KMS-11 (cell line): ENCODE data around the gene CSMD2.

Experiments
- H2AFZ ChIP-seq: fragments of 200-600 bp; sonication (generic); 2 replicates; pipeline ENCODE4 v1.6.1; 2016; ENCODE audit warnings: antibody characterized with exemption, mixed run types, low read depth
- H3K27ac ChIP-seq: fragments of 200-600 bp; sonication (generic); 2 replicates; pipeline ENCODE4 v1.6.1; 2016; ENCODE audit warnings: mild to moderate bottlenecking, mixed run types
- H3K27me3 ChIP-seq: fragments of 200-600 bp; sonication (generic); 2 replicates; pipeline ENCODE4 v1.6.1; 2017; ENCODE audit warnings: mild to moderate bottlenecking, low read depth, mixed run types, moderate library complexity; ENCODE audit not compliant: insufficient read depth
- H3K36me3 ChIP-seq: fragments of 200-600 bp; sonication (generic); 2 replicates; pipeline ENCODE4 v1.6.1; 2017; ENCODE audit warnings: mild to moderate bottlenecking, mixed run types; ENCODE audit not compliant: insufficient read depth
- H3K4me1 ChIP-seq: fragments of 200-600 bp; sonication (generic); 2 replicates; pipeline ENCODE4 v1.6.1; 2016; ENCODE audit warnings: mild to moderate bottlenecking, low read depth, mixed run types; ENCODE audit not compliant: poor library complexity, severe bottlenecking
- H3K4me2 ChIP-seq: fragments of 200-600 bp; sonication (generic); 2 replicates; pipeline ENCODE4 v1.7.0; 2016; ENCODE audit warnings: mild to moderate bottlenecking, mixed run types
- H3K4me3 ChIP-seq: fragments of 200-600 bp; sonication (generic); IDR thresholded peaks from 2 replicates; pipeline ENCODE4 v1.6.1; 2017; ENCODE audit warnings: low read depth, low read length, mixed read lengths; ENCODE audit not compliant: insufficient read depth
- H3K79me2 ChIP-seq: fragments of 200-600 bp; sonication (generic); 2 replicates; pipeline ENCODE4 v1.6.1; 2016; ENCODE audit warnings: low read depth, mixed run types; ENCODE audit not compliant: insufficient read depth
- H3K9ac ChIP-seq: fragments of 200-600 bp; sonication (generic); 2 replicates; pipeline ENCODE4 v1.6.1; 2016; ENCODE audit warnings: mild to moderate bottlenecking, mixed run types
- H4K20me1 ChIP-seq: fragments of 200-600 bp; sonication (generic); 2 replicates; pipeline ENCODE4 v1.6.1; 2016; ENCODE audit warnings: mild to moderate bottlenecking, mixed run types; ENCODE audit not compliant: insufficient read depth
- TF ChIP-seq, protein P1 (sequence below): fragments of 200-600 bp; sonication (generic); conservative IDR thresholded peaks from 2 replicates; pipeline ENCODE4 v1.6.1; 2017; ENCODE audit warnings: low read depth, mild to moderate bottlenecking, antibody characterized with exemption, low read length, moderate library complexity, mixed read lengths

The CSMD2 gene

DNA sequence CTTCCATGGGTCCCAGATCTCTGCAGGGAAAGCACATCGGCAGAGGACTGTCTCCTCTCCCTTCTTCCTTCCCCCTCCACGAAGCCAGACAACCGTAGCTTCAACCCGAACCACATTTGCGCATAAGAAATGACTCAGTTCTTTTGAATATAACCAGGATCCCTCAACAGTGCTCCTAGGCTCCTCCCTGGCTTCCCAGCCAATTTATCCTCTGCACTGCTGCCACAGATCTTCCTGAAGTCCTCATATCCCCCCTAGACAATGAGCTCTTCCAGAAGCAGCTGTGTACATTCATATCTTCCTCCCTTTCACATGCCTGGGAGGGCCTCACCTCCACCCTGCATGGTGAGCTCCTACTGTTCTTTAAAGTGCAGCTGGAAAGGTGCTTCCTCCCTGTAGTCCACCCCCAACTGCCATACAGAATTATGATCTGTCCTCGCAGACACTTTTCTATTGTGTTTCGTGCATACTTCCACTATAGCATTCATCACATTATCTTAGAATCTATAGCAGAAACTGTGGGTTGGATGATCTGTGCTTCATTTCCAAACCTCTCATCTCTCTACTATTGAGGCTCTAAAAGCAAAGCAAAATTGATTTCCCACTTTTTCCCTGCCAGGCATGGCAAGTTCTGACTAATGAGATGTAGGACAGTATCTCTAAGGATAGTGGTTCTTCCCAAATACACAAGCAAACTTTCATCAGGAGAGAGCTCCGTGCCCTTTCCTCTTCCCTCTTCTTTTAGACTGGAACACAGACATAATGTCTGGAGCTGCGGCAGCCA lies 480.4 kb downstream of the CSMD2 start:
- Histone ChIP-seq H3K27ac (no peak overlapping the region), H4K20me1 (no peaks in the 10 kb centered on the region), H3K9ac (no peak overlapping the region), H2AFZ (no peak overlapping the region), H3K4me3 (no peak overlapping the region), H3K4me1 (no peaks in the 10 kb centered on the region), H3K4me2 (no peak overlapping the region), H3K27me3 (no peaks in the 10 kb centered on the region; the same call in 1 of the 2 replicates), H3K79me2 (no peaks in the 10 kb centered on the region), H3K36me3 (no peaks in the 10 kb centered on the region)
- TF ChIP-seq, protein P1, sequence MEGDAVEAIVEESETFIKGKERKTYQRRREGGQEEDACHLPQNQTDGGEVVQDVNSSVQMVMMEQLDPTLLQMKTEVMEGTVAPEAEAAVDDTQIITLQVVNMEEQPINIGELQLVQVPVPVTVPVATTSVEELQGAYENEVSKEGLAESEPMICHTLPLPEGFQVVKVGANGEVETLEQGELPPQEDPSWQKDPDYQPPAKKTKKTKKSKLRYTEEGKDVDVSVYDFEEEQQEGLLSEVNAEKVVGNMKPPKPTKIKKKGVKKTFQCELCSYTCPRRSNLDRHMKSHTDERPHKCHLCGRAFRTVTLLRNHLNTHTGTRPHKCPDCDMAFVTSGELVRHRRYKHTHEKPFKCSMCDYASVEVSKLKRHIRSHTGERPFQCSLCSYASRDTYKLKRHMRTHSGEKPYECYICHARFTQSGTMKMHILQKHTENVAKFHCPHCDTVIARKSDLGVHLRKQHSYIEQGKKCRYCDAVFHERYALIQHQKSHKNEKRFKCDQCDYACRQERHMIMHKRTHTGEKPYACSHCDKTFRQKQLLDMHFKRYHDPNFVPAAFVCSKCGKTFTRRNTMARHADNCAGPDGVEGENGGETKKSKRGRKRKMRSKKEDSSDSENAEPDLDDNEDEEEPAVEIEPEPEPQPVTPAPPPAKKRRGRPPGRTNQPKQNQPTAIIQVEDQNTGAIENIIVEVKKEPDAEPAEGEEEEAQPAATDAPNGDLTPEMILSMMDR: no peak

DNA sequence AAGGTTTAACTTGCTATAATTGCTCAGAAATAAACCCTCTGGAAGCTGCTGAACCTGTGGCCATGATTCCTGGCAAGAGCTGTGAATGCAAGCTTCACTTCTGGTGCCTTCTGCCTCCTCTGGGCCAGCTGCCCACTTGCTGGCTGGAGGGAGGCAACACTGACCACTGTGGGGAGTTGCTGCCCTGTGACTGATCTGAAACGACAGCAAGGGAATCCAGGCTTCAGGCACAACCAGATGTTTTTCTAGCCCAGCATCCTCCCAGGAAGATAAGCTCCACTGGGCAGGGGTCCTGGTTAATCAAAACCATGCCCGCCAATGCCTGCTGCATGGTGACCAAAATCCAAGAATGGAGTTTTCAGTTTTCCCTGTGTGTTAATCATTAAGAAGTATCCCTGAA lies 481.1 kb downstream of the CSMD2 start:
- H2AFZ ChIP-seq: no peak overlapping the region
- no peak overlapping the region for H3K4me2 ChIP-seq
- no peaks in the 10 kb centered on the region for H4K20me1 ChIP-seq
- no peaks in the 10 kb centered on the region for H3K4me1 ChIP-seq
- TF ChIP-seq, protein P1: no peak
- H3K36me3 ChIP-seq: no peaks in the 10 kb centered on the region
- H3K27ac ChIP-seq: no peak overlapping the region
- H3K4me3 ChIP-seq: no peak overlapping the region
- H3K9ac ChIP-seq: no peak overlapping the region
- no peaks in the 10 kb centered on the region for H3K79me2 ChIP-seq
- no peaks in the 10 kb centered on the region; the same call in 1 of the 2 replicates for H3K27me3 ChIP-seq

DNA sequence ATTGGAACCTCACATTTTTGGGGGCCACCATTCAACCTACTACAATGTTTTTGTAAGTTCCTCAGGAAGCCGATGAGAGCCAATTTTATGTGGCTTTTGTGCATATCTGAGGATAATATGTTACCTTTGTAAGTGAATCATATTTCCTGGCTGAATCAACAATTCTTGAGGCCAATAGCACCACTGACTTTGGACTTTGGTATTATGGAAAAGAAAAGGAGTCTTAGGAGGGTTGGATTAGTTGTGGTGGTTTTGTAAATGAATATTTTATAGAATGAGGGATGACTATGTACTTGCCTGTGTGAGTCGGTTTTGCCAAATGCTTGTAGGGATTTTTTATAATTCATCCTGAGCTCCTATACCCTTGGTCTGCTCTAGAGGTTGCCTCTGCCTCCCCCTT lies 482.7 kb downstream of the CSMD2 start:
- no peaks in the 10 kb centered on the region for H3K36me3 ChIP-seq
- no peaks in the 10 kb centered on the region; the same call in 1 of the 2 replicates for H3K27me3 ChIP-seq
- H3K4me3 ChIP-seq: no peak overlapping the region
- H3K27ac ChIP-seq: no peak overlapping the region
- no peak overlapping the region for H3K9ac ChIP-seq
- H2AFZ ChIP-seq: no peak overlapping the region
- TF ChIP-seq, protein P1: no peak
- H3K4me1 ChIP-seq: no peaks in the 10 kb centered on the region
- H3K4me2 ChIP-seq: no peak overlapping the region
- H4K20me1 ChIP-seq: no peaks in the 10 kb centered on the region
- H3K79me2 ChIP-seq: no peaks in the 10 kb centered on the region

DNA sequence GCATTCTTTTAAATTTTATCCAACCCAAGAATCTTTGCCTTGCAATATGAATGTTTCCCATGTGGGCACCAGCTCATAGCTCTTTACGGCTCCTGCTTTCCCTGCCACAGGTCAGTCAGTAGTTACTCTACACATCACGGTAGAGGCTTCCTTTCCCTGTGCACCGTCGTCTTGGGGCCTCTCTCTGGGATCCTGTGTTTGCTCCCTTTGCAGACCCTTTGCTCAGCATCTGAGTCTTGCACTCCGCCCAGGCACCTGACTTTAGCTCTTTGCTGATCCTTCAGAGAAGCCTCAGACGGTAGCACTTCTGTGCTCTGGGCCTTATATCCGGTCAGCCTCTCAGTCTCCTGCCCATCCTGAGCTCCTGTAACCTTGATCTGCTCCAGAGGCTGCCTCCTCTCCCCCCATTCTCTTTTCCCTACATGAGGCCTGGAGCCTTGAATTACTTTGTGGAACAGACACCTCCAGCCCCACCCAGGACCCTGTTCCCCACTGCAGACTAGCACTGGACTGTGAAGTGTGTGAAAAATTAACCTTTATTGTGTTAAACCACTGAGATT lies 484.7 kb downstream of the CSMD2 start:
- Histone ChIP-seq H3K27me3 (no peaks in the 10 kb centered on the region; the same call in 1 of the 2 replicates), H3K27ac (no peak overlapping the region), H3K9ac (no peak overlapping the region), H4K20me1 (no peaks in the 10 kb centered on the region), H3K4me2 (no peak overlapping the region), H3K4me3 (no peak overlapping the region), H2AFZ (no peak overlapping the region), H3K79me2 (no peaks in the 10 kb centered on the region), H3K4me1 (no peaks in the 10 kb centered on the region), H3K36me3 (no peaks in the 10 kb centered on the region)
- TF ChIP-seq, protein P1: no peak
